ENCODE results near the gene NDUFS7. TPM values are rescaled to one million over a fixed set of nuclear protein-coding genes. Genes with fewer than 3 reads are reported as not detected.

Gene NDUFS7
- total and polyA plus RNA-seq, 2 donors from 2014 or later, result 85.5 to 265 TPM

GRCh38 chr19:1386945-1387683, 3.4 kb downstream of the NDUFS7 start:
- FAIRE-seq (no peak), DNase-seq (peak in 1 of 5 donors; percentile 68)
- intact Hi-C loops (cut with DNase I), result no loop called here
- H3K4me1 ChIP-seq (ENCODE audit: control insufficient read depth in 2 of 3, insufficient read depth in 2 of 3, low read depth in 1 of 3, low read length in 3 of 3), result peaks cover 0 to 8% (median 0%) of the 10 kb centered on the region in 3 donors
- peaks cover 4 to 17% (median 10%) of the 10 kb centered on the region in 3 donors for H3K36me3 ChIP-seq (ENCODE audit: control insufficient read depth in 2 of 3, insufficient read depth in 3 of 3, low read length in 3 of 3)
- H3K9ac ChIP-seq (ENCODE audit: low read length in 3 of 3), result no peak overlapping the region
- no peak for TF ChIP-seq CTCF (IDR thresholded peaks at IDR 0.05; ENCODE audit: borderline replicate concordance, extremely low read depth, insufficient read depth)
- no peaks in the 10 kb centered on the region for H3K27me3 ChIP-seq (ENCODE audit: control insufficient read depth, insufficient read depth, low read length)
- no peak overlapping the region for H3K4me3 ChIP-seq (ENCODE audit: low read length in 3 of 3)
- H3K27ac ChIP-seq (ENCODE audit: low read depth in 2 of 2, low read length in 2 of 2), result no peak overlapping the region
- H3K9me3 ChIP-seq (ENCODE audit: control insufficient read depth in 2 of 3, insufficient read depth in 1 of 3, low read length in 3 of 3), result no peaks in the 10 kb centered on the region

- intact Hi-C loops (cut with DNase I), result no loop called here
- no peak for TF ChIP-seq CTCF (IDR thresholded peaks at IDR 0.05; ENCODE audit: borderline replicate concordance, extremely low read depth, insufficient read depth)
- DNase-seq (peak in 1 of 5 donors; percentile 72), FAIRE-seq (no peak)
- H3K4me1 ChIP-seq (ENCODE audit: control insufficient read depth in 2 of 3, insufficient read depth in 2 of 3, low read depth in 1 of 3, low read length in 3 of 3), result peaks cover 0 to 8% (median 0%) of the 10 kb centered on the region in 3 donors
- H3K9ac ChIP-seq (ENCODE audit: low read length in 3 of 3), result no peak overlapping the region
- H3K27ac ChIP-seq (ENCODE audit: low read depth in 2 of 2, low read length in 2 of 2), result no peak overlapping the region
- peaks cover 4 to 20% (median 13%) of the 10 kb centered on the region in 3 donors for H3K36me3 ChIP-seq (ENCODE audit: control insufficient read depth in 2 of 3, insufficient read depth in 3 of 3, low read length in 3 of 3)
- no peaks in the 10 kb centered on the region for H3K27me3 ChIP-seq (ENCODE audit: control insufficient read depth, insufficient read depth, low read length)
- no peaks in the 10 kb centered on the region for H3K9me3 ChIP-seq (ENCODE audit: control insufficient read depth in 2 of 3, insufficient read depth in 1 of 3, low read length in 3 of 3)
- H3K4me3 ChIP-seq (ENCODE audit: low read length in 3 of 3), result no peak overlapping the region
These were observed 4.3 kb downstream of the NDUFS7 start for GRCh38 chr19:1387684-1388636.

GRCh38 chr19:1388637-1389026, 4.9 kb downstream of the NDUFS7 start:
- peaks cover 4 to 24% (median 16%) of the 10 kb centered on the region in 3 donors for H3K36me3 ChIP-seq (ENCODE audit: control insufficient read depth in 2 of 3, insufficient read depth in 3 of 3, low read length in 3 of 3)
- no peak for FAIRE-seq
- TF ChIP-seq CTCF (IDR thresholded peaks at IDR 0.05; ENCODE audit: borderline replicate concordance, extremely low read depth, insufficient read depth), result no peak
- H3K9me3 ChIP-seq (ENCODE audit: control insufficient read depth in 2 of 3, insufficient read depth in 1 of 3, low read length in 3 of 3), result no peaks in the 10 kb centered on the region
- no peaks in the 10 kb centered on the region for H3K27me3 ChIP-seq (ENCODE audit: control insufficient read depth, insufficient read depth, low read length)
- peaks cover 0 to 8% (median 0%) of the 10 kb centered on the region in 3 donors for H3K4me1 ChIP-seq (ENCODE audit: control insufficient read depth in 2 of 3, insufficient read depth in 2 of 3, low read depth in 1 of 3, low read length in 3 of 3)
- no peak overlapping the region for H3K27ac ChIP-seq (ENCODE audit: low read depth in 2 of 2, low read length in 2 of 2)
- H3K4me3 ChIP-seq (ENCODE audit: low read length in 3 of 3), result no peak overlapping the region
- intact Hi-C loops (cut with DNase I), result no loop called here
- H3K9ac ChIP-seq (ENCODE audit: low read length in 3 of 3), result no peak overlapping the region
- DNase-seq, result peak in 1 of 5 donors; percentile 69

Data from kidney (tissue), 14 donors.